ENCODE measurements around the gene PCSK6. TPM values are rescaled to one million over a fixed set of nuclear protein-coding genes. Genes with fewer than 3 reads are reported as not detected.
A peak's percentile ranks its signal among the peaks of the same experiment; 100 is the strongest.

PCSK6 gene
- total and polyA plus RNA-seq, 2 experiments from 2014 or later, result 4.8 to 6.4 TPM

- H3K27me3 ChIP-seq, result peaks cover 45% of the 10 kb centered on the region
- no peaks in the 10 kb centered on the region for H3K36me3 ChIP-seq
- TF ChIP-seq CTCF (IDR thresholded peaks at IDR 0.05; ENCODE audit: low read depth, low read length), result no peak
- H3K4me3 ChIP-seq, result peak overlapping the region; percentile 14
- no peak overlapping the region for H3K27ac ChIP-seq
- H3K9me3 ChIP-seq (ENCODE audit: low read depth), result no peaks in the 10 kb centered on the region
- no peak for DNase-seq (ENCODE audit: low read depth in 1 of 2, low spot score in 1 of 2)
- H3K4me1 ChIP-seq (ENCODE audit: low read depth), result no peaks in the 10 kb centered on the region
Measured at GRCh38 chr15:101488300-101489164, 975 bp downstream of the PCSK6 start.

- no peak for DNase-seq (ENCODE audit: low read depth in 1 of 2, low spot score in 1 of 2)
- Histone ChIP-seq H3K4me3 (no peak overlapping the region), H3K4me1 (ENCODE audit: low read depth) (no peaks in the 10 kb centered on the region), H3K9me3 (ENCODE audit: low read depth) (no peaks in the 10 kb centered on the region), H3K27me3 (peaks cover 45% of the 10 kb centered on the region), H3K27ac (no peak overlapping the region), H3K36me3 (no peaks in the 10 kb centered on the region)
- TF ChIP-seq CTCF (IDR thresholded peaks at IDR 0.05; ENCODE audit: low read depth, low read length), result no peak
Measured at GRCh38 chr15:101486696-101487459, 2.6 kb downstream of the PCSK6 start.

- H3K9me3 ChIP-seq (ENCODE audit: low read depth), result no peaks in the 10 kb centered on the region
- no peaks in the 10 kb centered on the region for H3K36me3 ChIP-seq
- H3K27me3 ChIP-seq, result peaks cover 38% of the 10 kb centered on the region
- H3K4me3 ChIP-seq, result no peak overlapping the region
- no peak for DNase-seq (ENCODE audit: low read depth in 1 of 2, low spot score in 1 of 2)
- no peak for TF ChIP-seq CTCF (IDR thresholded peaks at IDR 0.05; ENCODE audit: low read depth, low read length)
- no peak overlapping the region for H3K27ac ChIP-seq
- H3K4me1 ChIP-seq (ENCODE audit: low read depth), result peaks cover 8% of the 10 kb centered on the region
Measured at GRCh38 chr15:101483462-101483861, 6.0 kb downstream of the PCSK6 start.

- no peak overlapping the region for H3K4me3 ChIP-seq
- peaks cover 15% of the 10 kb centered on the region for H3K4me1 ChIP-seq (ENCODE audit: low read depth)
- no peak overlapping the region for H3K27ac ChIP-seq
- no peak for DNase-seq (ENCODE audit: low read depth in 1 of 2, low spot score in 1 of 2)
- H3K9me3 ChIP-seq (ENCODE audit: low read depth), result no peaks in the 10 kb centered on the region
- TF ChIP-seq CTCF (IDR thresholded peaks at IDR 0.05; ENCODE audit: low read depth, low read length), result no peak
- peaks cover 31% of the 10 kb centered on the region for H3K27me3 ChIP-seq
- no peaks in the 10 kb centered on the region for H3K36me3 ChIP-seq
Measured at GRCh38 chr15:101482526-101483371, 6.8 kb downstream of the PCSK6 start.

- no peak overlapping the region for H3K4me3 ChIP-seq
- no peak overlapping the region for H3K27ac ChIP-seq
- no peaks in the 10 kb centered on the region for H3K9me3 ChIP-seq (ENCODE audit: low read depth)
- TF ChIP-seq CTCF (IDR thresholded peaks at IDR 0.05; ENCODE audit: low read depth, low read length), result no peak
- no peaks in the 10 kb centered on the region for H3K36me3 ChIP-seq
- DNase-seq (ENCODE audit: low read depth in 1 of 2, low spot score in 1 of 2), result no peak
- H3K27me3 ChIP-seq, result peaks cover 24% of the 10 kb centered on the region
- H3K4me1 ChIP-seq (ENCODE audit: low read depth), result peaks cover 20% of the 10 kb centered on the region
Measured at GRCh38 chr15:101481917-101482525, 7.5 kb downstream of the PCSK6 start.

Data from cardiac muscle cell (in vitro differentiated cells and primary cell).